ENCODE results near the gene ALS2.
"Not testable (repeated sequence)": the region's sequence is repeated elsewhere in the genome, so short reads cannot be mapped to it uniquely, and the experiment has no call there.

ALS2 gene

GRCh38 chr2:201806442-201807170 lies 25.9 kb upstream of the ALS2 start, which contains the start of gene CDK15:
Gene CDK15 (plus strand): TSS chr2:201806537. CDS start chr2:201806665, 128 bp downstream.
- Histone ChIP-seq H3K27me3 (ENCODE audit: insufficient read depth, low read length) (peaks cover 14% of the 10 kb centered on the region), H3K4me1 (ENCODE audit: insufficient read depth, low read length) (peaks cover 22% of the 10 kb centered on the region), H3K9me3 (ENCODE audit: low read length) (no peaks in the 10 kb centered on the region), H2AFZ (ENCODE audit: low read depth, low read length) (no peak within 1 kb of the TSS), H3K36me3 (ENCODE audit: insufficient read depth, low read length) (no peaks in the 10 kb centered on the region), H3K4me3 (ENCODE audit: low read length) (no peak within 1 kb of the TSS)

GRCh38 chr2:201798914-201799285 lies 18.2 kb upstream of the ALS2 start:
- not testable (repeated sequence) for H3K4me1 ChIP-seq (ENCODE audit: insufficient read depth, low read length); H3K36me3 ChIP-seq (ENCODE audit: insufficient read depth, low read length); H3K27me3 ChIP-seq (ENCODE audit: insufficient read depth, low read length); H3K4me3 ChIP-seq (ENCODE audit: low read length); H2AFZ ChIP-seq (ENCODE audit: low read depth, low read length); H3K9me3 ChIP-seq (ENCODE audit: low read length)

GRCh38 chr2:201798252-201798913 lies 17.6 kb upstream of the ALS2 start:
- H3K9me3 ChIP-seq (ENCODE audit: low read length): peaks cover 2% of the 10 kb centered on the region
- no peaks in the 10 kb centered on the region for H3K4me1 ChIP-seq (ENCODE audit: insufficient read depth, low read length)
- no peaks in the 10 kb centered on the region for H3K36me3 ChIP-seq (ENCODE audit: insufficient read depth, low read length)
- no peak overlapping the region for H3K4me3 ChIP-seq (ENCODE audit: low read length)
- no peak overlapping the region for H2AFZ ChIP-seq (ENCODE audit: low read depth, low read length)
- H3K27me3 ChIP-seq (ENCODE audit: insufficient read depth, low read length): no peaks in the 10 kb centered on the region

- Histone ChIP-seq H3K4me3 (ENCODE audit: low read length) (no peak overlapping the region), H2AFZ (ENCODE audit: low read depth, low read length) (no peak overlapping the region), H3K9me3 (ENCODE audit: low read length) (peaks cover 2% of the 10 kb centered on the region), H3K36me3 (ENCODE audit: insufficient read depth, low read length) (no peaks in the 10 kb centered on the region), H3K4me1 (ENCODE audit: insufficient read depth, low read length) (no peaks in the 10 kb centered on the region), H3K27me3 (ENCODE audit: insufficient read depth, low read length) (no peaks in the 10 kb centered on the region)
Observed at GRCh38 chr2:201797175-201797840, 16.6 kb upstream of the ALS2 start.

- Histone ChIP-seq H3K9me3 (ENCODE audit: low read length) (peaks cover 2% of the 10 kb centered on the region), H3K27me3 (ENCODE audit: insufficient read depth, low read length) (no peaks in the 10 kb centered on the region), H3K4me1 (ENCODE audit: insufficient read depth, low read length) (no peaks in the 10 kb centered on the region), H2AFZ (ENCODE audit: low read depth, low read length) (no peak overlapping the region), H3K4me3 (ENCODE audit: low read length) (no peak overlapping the region), H3K36me3 (ENCODE audit: insufficient read depth, low read length) (no peaks in the 10 kb centered on the region)
Observed at GRCh38 chr2:201796478-201796865, 15.7 kb upstream of the ALS2 start.

- Histone ChIP-seq H3K27me3 (ENCODE audit: insufficient read depth, low read length) (no peaks in the 10 kb centered on the region), H3K4me3 (ENCODE audit: low read length) (no peak overlapping the region), H2AFZ (ENCODE audit: low read depth, low read length) (no peak overlapping the region), H3K9me3 (ENCODE audit: low read length) (peaks cover 2% of the 10 kb centered on the region), H3K36me3 (ENCODE audit: insufficient read depth, low read length) (no peaks in the 10 kb centered on the region), H3K4me1 (ENCODE audit: insufficient read depth, low read length) (no peaks in the 10 kb centered on the region)
Observed at GRCh38 chr2:201795607-201796477, 15.1 kb upstream of the ALS2 start.

- Histone ChIP-seq H3K4me3 (ENCODE audit: low read length) (no peak overlapping the region), H3K36me3 (ENCODE audit: insufficient read depth, low read length) (no peaks in the 10 kb centered on the region), H3K9me3 (ENCODE audit: low read length) (no peaks in the 10 kb centered on the region), H2AFZ (ENCODE audit: low read depth, low read length) (no peak overlapping the region), H3K27me3 (ENCODE audit: insufficient read depth, low read length) (no peaks in the 10 kb centered on the region), H3K4me1 (ENCODE audit: insufficient read depth, low read length) (no peaks in the 10 kb centered on the region)
Observed at GRCh38 chr2:201794294-201794693, 13.6 kb upstream of the ALS2 start.

- Histone ChIP-seq H3K36me3 (ENCODE audit: insufficient read depth, low read length) (no peaks in the 10 kb centered on the region), H2AFZ (ENCODE audit: low read depth, low read length) (no peak overlapping the region), H3K4me3 (ENCODE audit: low read length) (no peak overlapping the region), H3K9me3 (ENCODE audit: low read length) (no peaks in the 10 kb centered on the region), H3K27me3 (ENCODE audit: insufficient read depth, low read length) (no peaks in the 10 kb centered on the region), H3K4me1 (ENCODE audit: insufficient read depth, low read length) (no peaks in the 10 kb centered on the region)
Observed at GRCh38 chr2:201793631-201794030, 12.9 kb upstream of the ALS2 start.

- H3K36me3 ChIP-seq (ENCODE audit: insufficient read depth, low read length): no peaks in the 10 kb centered on the region
- no peaks in the 10 kb centered on the region for H3K9me3 ChIP-seq (ENCODE audit: low read length)
Observed at GRCh38 chr2:201790989-201791388, 10.3 kb upstream of the ALS2 start.

GRCh38 chr2:201790291-201790690 lies 9.6 kb upstream of the ALS2 start:
- Histone ChIP-seq H3K9me3 (ENCODE audit: low read length) (no peaks in the 10 kb centered on the region), H3K4me3 (ENCODE audit: low read length) (no peak overlapping the region), H3K36me3 (ENCODE audit: insufficient read depth, low read length) (no peaks in the 10 kb centered on the region), H2AFZ (ENCODE audit: low read depth, low read length) (no peak overlapping the region), H3K4me1 (ENCODE audit: insufficient read depth, low read length) (no peaks in the 10 kb centered on the region), H3K27me3 (ENCODE audit: insufficient read depth, low read length) (no peaks in the 10 kb centered on the region)

More at GRCh38 chr2:201790989-201791388, 10.3 kb upstream of the ALS2 start:
- H3K27me3 ChIP-seq (ENCODE audit: insufficient read depth, low read length): no peaks in the 10 kb centered on the region
- H3K4me3 ChIP-seq (ENCODE audit: low read length): no peak overlapping the region
- no peaks in the 10 kb centered on the region for H3K4me1 ChIP-seq (ENCODE audit: insufficient read depth, low read length)
- H2AFZ ChIP-seq (ENCODE audit: low read depth, low read length): no peak overlapping the region

- Histone ChIP-seq H3K4me1 (ENCODE audit: insufficient read depth, low read length) (no peaks in the 10 kb centered on the region), H2AFZ (ENCODE audit: low read depth, low read length) (no peak overlapping the region), H3K4me3 (ENCODE audit: low read length) (no peak overlapping the region), H3K36me3 (ENCODE audit: insufficient read depth, low read length) (no peaks in the 10 kb centered on the region), H3K27me3 (ENCODE audit: insufficient read depth, low read length) (no peaks in the 10 kb centered on the region), H3K9me3 (ENCODE audit: low read length) (no peaks in the 10 kb centered on the region)
Observed at GRCh38 chr2:201789395-201789794, 8.7 kb upstream of the ALS2 start.

- no peaks in the 10 kb centered on the region for H3K27me3 ChIP-seq (ENCODE audit: insufficient read depth, low read length)
- H2AFZ ChIP-seq (ENCODE audit: low read depth, low read length): no peak overlapping the region
- no peaks in the 10 kb centered on the region for H3K36me3 ChIP-seq (ENCODE audit: insufficient read depth, low read length)
- H3K9me3 ChIP-seq (ENCODE audit: low read length): no peaks in the 10 kb centered on the region
- no peaks in the 10 kb centered on the region for H3K4me1 ChIP-seq (ENCODE audit: insufficient read depth, low read length)
- no peak overlapping the region for H3K4me3 ChIP-seq (ENCODE audit: low read length)
Observed at GRCh38 chr2:201788371-201788770, 7.6 kb upstream of the ALS2 start.

GRCh38 chr2:201786471-201786870 lies 5.7 kb upstream of the ALS2 start:
- Histone ChIP-seq H3K27me3 (ENCODE audit: insufficient read depth, low read length) (no peaks in the 10 kb centered on the region), H3K9me3 (ENCODE audit: low read length) (no peaks in the 10 kb centered on the region), H3K4me1 (ENCODE audit: insufficient read depth, low read length) (peaks cover 2% of the 10 kb centered on the region), H3K36me3 (ENCODE audit: insufficient read depth, low read length) (no peaks in the 10 kb centered on the region), H2AFZ (ENCODE audit: low read depth, low read length) (no peak overlapping the region), H3K4me3 (ENCODE audit: low read length) (no peak overlapping the region)
